H54 (cell line): ENCODE data around the gene LRP1B.

Experiments
- DNase-seq: peaks from one replicate; pipeline ENCODE4 v3.0.0; 2011; ENCODE audit warnings: low spot score, mixed read lengths; ENCODE audit not compliant: insufficient read length
- FAIRE-seq: peaks from 3 replicates; lab custom pipeline; 2011; peaks lifted over from hg19 to GRCh38; lab: Jason Lieb, UNC
- POLR2A ChIP-seq: IDR thresholded peaks from 2 replicates; pipeline ENCODE4 v1.6.1; 2011; ENCODE audit warnings: low read depth, mild to moderate bottlenecking, low read length

LRP1B gene

GRCh38 chr2:141041281-141041680 lies 1089.5 kb downstream of the LRP1B start:
- TF ChIP-seq POLR2A, result no peak
- no peak for FAIRE-seq

GRCh38 chr2:141038341-141038740 lies 1092.5 kb downstream of the LRP1B start:
- FAIRE-seq (no peak), DNase-seq (no peak)
- no peak for TF ChIP-seq POLR2A

More at GRCh38 chr2:141041281-141041680, 1089.5 kb downstream of the LRP1B start:
- no peak for DNase-seq

- FAIRE-seq, result no peak
- TF ChIP-seq POLR2A, result no peak
- DNase-seq, result no peak
Measured at GRCh38 chr2:141037361-141037760, 1093.5 kb downstream of the LRP1B start.

GRCh38 chr2:141035846-141036420 lies 1094.9 kb downstream of the LRP1B start:
- no peak for TF ChIP-seq POLR2A
- DNase-seq, result no peak
- FAIRE-seq, result no peak

- FAIRE-seq (no peak), DNase-seq (no peak)
- TF ChIP-seq POLR2A, result no peak
Measured at GRCh38 chr2:141029428-141030078, 1101.3 kb downstream of the LRP1B start.

GRCh38 chr2:141027221-141027620 lies 1103.6 kb downstream of the LRP1B start:
- FAIRE-seq (no peak), DNase-seq (no peak)
- no peak for TF ChIP-seq POLR2A

GRCh38 chr2:141021611-141022010 lies 1109.2 kb downstream of the LRP1B start:
- DNase-seq, result no peak
- FAIRE-seq, result peak; percentile 41
- TF ChIP-seq POLR2A, result no peak

- no peak for DNase-seq
- no peak for TF ChIP-seq POLR2A
- FAIRE-seq, result peak; percentile 72
Measured at GRCh38 chr2:141021109-141021508, 1109.7 kb downstream of the LRP1B start.

- FAIRE-seq, result peak; percentile 72
- DNase-seq, result no peak
- TF ChIP-seq POLR2A, result no peak
Measured at GRCh38 chr2:141020346-141020745, 1110.5 kb downstream of the LRP1B start.

- no peak for TF ChIP-seq POLR2A
- DNase-seq (no peak), FAIRE-seq (no peak)
Measured at GRCh38 chr2:141015341-141016047, 1115.3 kb downstream of the LRP1B start.

- FAIRE-seq, result no peak
- DNase-seq, result no peak
- no peak for TF ChIP-seq POLR2A
Measured at GRCh38 chr2:141003967-141004657, 1126.7 kb downstream of the LRP1B start.

GRCh38 chr2:141001750-141002149 lies 1129.1 kb downstream of the LRP1B start:
- no peak for TF ChIP-seq POLR2A
- no peak for DNase-seq
- FAIRE-seq, result no peak

GRCh38 chr2:140998577-140998976 lies 1132.2 kb downstream of the LRP1B start:
- no peak for TF ChIP-seq POLR2A
- peak; percentile 84 for FAIRE-seq

GRCh38 chr2:140998017-140998416 lies 1132.8 kb downstream of the LRP1B start:
- no peak for FAIRE-seq
- TF ChIP-seq POLR2A, result no peak
- no peak for DNase-seq

More at GRCh38 chr2:140998577-140998976, 1132.2 kb downstream of the LRP1B start:
- DNase-seq, result no peak
